GM13977 (cell line): ENCODE measurements around the gene UQCRC2.

Experiments
- DNase-seq: peaks from one replicate; pipeline ENCODE4 v3.0.0; 2012; ENCODE audit warnings: low spot score
- in situ Hi-C: fragments of 300-500 bp; cut with MboI; formaldehyde crosslinking; loops from one replicate; pipeline ENCODE4 v1.12.0; 2022; ENCODE audit warnings: low sequenced_read_pairs, low pct_unique_long_range_greater_than_20kb, mixed read lengths, inconsistent platforms; ENCODE audit not compliant: unreplicated experiment
- TF ChIP-seq, protein P1 (sequence below): IDR thresholded peaks from 2 replicates; pipeline ENCODE4 v1.5.1; 2012; ENCODE audit warnings: mild to moderate bottlenecking, control low read depth; ENCODE audit not compliant: insufficient read depth; ENCODE audit errors: extremely low read depth, missing control alignments

UQCRC2 gene

DNA sequence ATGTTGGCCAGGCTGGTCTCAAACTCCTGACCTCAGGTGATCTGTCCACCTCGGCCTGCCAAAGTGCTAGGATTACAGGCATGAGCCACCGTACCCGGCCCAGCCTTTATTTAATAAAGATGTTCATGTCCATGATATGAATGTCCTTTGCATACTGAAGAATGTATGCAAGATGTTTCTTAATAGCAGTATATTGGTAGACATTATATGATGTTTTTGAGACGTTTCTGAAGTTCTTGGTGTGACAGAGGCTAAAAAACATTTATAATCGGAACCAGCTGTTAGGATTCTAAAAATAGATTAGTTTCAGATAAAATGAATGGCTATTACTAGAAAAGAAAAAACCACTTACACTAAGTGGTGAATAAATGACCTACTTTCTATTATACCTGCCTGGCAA is 36.0 kb downstream of the UQCRC2 start:
- no peak for DNase-seq
- TF ChIP-seq, protein P1, sequence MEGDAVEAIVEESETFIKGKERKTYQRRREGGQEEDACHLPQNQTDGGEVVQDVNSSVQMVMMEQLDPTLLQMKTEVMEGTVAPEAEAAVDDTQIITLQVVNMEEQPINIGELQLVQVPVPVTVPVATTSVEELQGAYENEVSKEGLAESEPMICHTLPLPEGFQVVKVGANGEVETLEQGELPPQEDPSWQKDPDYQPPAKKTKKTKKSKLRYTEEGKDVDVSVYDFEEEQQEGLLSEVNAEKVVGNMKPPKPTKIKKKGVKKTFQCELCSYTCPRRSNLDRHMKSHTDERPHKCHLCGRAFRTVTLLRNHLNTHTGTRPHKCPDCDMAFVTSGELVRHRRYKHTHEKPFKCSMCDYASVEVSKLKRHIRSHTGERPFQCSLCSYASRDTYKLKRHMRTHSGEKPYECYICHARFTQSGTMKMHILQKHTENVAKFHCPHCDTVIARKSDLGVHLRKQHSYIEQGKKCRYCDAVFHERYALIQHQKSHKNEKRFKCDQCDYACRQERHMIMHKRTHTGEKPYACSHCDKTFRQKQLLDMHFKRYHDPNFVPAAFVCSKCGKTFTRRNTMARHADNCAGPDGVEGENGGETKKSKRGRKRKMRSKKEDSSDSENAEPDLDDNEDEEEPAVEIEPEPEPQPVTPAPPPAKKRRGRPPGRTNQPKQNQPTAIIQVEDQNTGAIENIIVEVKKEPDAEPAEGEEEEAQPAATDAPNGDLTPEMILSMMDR, result no peak
- in situ Hi-C loops, result no loop called here

DNA sequence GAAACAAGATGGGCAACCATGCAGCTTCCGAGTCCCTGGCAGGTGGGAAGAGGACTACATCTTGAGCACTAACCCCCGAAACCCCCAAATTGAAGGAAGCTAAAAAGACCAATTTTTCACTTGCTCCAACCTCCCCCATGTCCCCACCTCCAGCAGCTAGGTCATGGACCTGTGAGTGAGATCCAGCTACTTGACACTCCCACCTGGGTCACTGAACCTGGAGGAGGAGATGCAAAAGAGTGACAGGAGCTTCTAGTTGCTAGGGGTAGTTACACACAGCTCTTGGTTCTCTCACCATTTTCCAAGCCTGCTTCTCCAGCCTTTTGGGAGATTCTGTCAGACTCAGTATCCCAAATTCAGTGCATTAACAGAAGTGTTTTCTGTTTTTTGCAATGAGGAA is 36.6 kb downstream of the UQCRC2 start:
- in situ Hi-C loops, result loop anchor here (10.0 kb wide), 1 partner anchor 195 kb away; no protein-coding TSS in a partner anchor
- TF ChIP-seq, protein P1, result no peak
- no peak for DNase-seq

DNA sequence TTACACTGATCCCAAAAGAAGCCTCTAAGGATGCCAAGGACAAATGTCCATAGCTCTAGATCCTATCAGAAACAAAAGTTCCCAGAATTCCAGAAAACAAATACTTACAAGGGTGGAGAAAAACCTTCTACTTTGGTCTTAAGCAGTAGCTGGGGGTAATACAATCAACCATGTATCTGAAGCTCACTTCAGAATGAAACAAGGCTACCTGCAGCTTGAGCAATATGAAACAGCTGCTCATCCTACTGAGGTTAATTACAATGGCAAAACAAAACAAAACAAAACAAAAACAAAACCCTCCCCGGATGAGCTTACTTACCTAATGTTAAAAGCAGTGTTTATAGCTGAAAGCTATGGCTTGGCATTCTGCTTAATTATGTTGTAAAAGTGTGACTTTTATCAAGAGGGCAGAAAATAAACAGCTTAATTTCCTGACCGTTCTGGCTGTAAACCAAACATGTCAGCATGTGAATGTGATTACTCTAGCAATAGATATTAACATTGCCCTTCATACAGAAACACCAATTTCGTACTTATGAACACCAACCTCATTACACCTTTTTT is 37.3 kb downstream of the UQCRC2 start:
- TF ChIP-seq, protein P1, result no peak
- in situ Hi-C loops, result loop anchor here (10.0 kb wide), 1 partner anchor 194 kb away; no protein-coding TSS in a partner anchor
- no peak for DNase-seq

DNA sequence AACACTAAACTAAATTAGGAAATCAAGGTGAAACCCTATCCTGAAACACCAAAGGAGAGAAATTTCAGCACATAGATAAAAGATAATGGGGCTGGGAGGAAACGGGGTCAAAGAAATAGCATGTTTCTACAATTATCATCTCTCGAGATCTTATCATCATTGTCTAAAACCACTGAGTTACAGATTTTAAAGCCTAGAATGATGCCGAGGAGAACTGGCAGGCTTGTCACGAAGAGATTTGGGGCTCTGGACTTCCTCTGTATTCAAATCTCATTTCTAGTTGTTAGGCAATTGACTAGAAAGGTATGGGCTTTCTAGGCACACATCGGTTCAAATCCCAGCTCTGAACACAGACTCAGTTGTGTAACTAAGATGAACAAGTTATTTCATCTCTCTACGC is 38.5 kb downstream of the UQCRC2 start:
- no peak for DNase-seq
- in situ Hi-C loops, result loop anchor here (10.0 kb wide), 1 partner anchor 193 kb away; no protein-coding TSS in a partner anchor
- TF ChIP-seq, protein P1, result no peak

DNA sequence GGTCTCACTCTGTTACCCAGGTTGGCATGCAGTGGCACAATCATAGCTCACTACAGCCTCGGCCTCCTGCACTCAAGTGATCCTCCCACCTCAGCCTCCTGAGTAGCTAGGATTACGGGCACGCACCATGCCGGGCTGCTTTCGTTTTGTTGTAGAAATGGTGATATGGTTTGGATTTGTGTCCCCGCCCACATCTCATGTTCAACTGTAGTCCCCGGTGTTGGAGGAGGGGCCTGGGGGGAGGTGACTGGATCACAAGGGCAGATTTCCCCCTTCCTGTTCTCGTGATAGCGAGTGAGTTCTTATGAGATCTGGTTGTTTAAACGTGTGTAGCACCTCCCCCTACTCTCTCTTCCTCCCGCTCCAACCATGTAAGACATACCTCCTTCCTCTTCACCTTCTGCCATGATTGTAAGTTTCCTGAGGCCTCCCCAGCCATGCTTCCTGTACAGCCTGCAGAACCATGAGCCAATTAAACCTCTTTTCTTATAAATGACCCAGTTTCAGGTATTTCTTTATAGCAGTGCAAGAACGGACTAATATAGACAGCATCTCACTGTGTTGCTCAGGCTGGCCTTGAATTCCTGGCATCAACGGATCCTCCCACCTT is 41.8 kb downstream of the UQCRC2 start:
- TF ChIP-seq, protein P1, result no peak
- in situ Hi-C loops, result loop anchor here (10.0 kb wide), 1 partner anchor 190 kb away; no protein-coding TSS in a partner anchor
- DNase-seq, result no peak

DNA sequence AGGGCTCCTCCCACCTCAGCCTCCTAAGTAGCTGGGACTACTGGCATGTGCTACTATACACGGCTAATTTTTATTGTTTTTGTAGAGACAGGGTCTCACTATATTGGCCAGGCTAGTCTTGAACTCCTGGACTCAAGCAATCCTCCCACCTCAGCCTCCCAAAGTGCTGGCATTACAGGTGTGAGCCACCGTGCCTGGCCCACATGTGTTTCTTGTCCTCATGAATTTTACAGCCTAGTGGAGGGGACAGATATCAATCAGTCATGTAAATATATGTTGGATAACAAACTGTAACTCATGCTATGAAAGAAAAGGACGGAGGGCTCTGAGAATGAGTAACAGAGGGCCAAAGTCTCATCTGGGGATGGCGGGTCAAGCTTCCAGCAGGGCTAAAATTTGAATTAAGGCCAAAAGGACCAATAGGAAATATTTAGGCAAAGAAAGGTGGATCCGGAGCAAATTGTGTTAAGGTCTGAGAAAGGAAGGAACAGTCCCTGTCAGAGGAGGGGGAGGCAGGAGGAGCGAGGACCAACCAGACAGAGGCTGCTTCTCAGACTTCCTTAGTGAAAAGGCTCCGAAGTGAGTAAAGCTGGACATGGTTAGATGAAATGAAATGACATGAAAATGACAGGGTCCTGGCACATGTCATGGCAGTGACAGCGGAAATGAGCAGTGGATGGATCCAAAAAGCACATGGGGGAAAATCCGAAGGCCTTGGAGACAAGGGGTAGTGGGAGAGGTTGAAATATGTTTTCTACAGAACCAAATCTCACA is 43.9 kb downstream of the UQCRC2 start:
- in situ Hi-C loops, result loop anchor here (10.0 kb wide), 1 partner anchor 188 kb away; no protein-coding TSS in a partner anchor
- TF ChIP-seq, protein P1, result no peak
- DNase-seq, result no peak
